Transverse colon (tissue), 4 donors: Measurements from ENCODE around the gene MAP2K6. TPM values are rescaled to one million over a fixed set of nuclear protein-coding genes. Genes with fewer than 3 reads are reported as not detected.

Source experiments
- DNase-seq: peaks from one replicate; pipeline ENCODE4 v3.0.0-alpha.2; 2019
- H3K27ac ChIP-seq, 4 donors: fragments of 200-600 bp; sonication (generic); 2 replicates each; pipeline ENCODE4 v1.5.1; 2016 to 2018; ENCODE audit warnings: inconsistent platforms in 4 of 4
- H3K27me3 ChIP-seq: fragments of 200-600 bp; sonication (generic); 2 replicates; pipeline ENCODE4 v1.5.1; 2017; ENCODE audit warnings: inconsistent platforms
- H3K36me3 ChIP-seq, 4 donors: fragments of 200-600 bp; sonication (generic); 2 replicates each; pipeline ENCODE4 v1.5.1; 2017 to 2019; ENCODE audit warnings: inconsistent platforms in 4 of 4
- H3K4me1 ChIP-seq, 4 donors: fragments of 200-600 bp; sonication (generic); 2 replicates each; pipeline ENCODE4 v1.5.1; 2017 to 2020; ENCODE audit warnings: inconsistent platforms in 4 of 4
- H3K4me3 ChIP-seq, 4 donors: fragments of 200-600 bp; sonication (generic); 1 replicate in 1 of 4; 2 replicates in 3 of 4; pipeline versions ENCODE4 v1.5.1 to v1.6.1; 2017 to 2019; ENCODE audit warnings: inconsistent platforms in 4 of 4
- H3K9me3 ChIP-seq, 2 donors: fragments of 200-600 bp; sonication (generic); 2 replicates each; pipeline ENCODE4 v1.5.1; 2017 to 2019; ENCODE audit warnings: inconsistent platforms in 2 of 2
- EP300 ChIP-seq: sonication (generic); formaldehyde crosslinking; IDR thresholded peaks from one replicate; pipeline ENCODE4 v1.6.1; 2017; ENCODE audit warnings: antibody characterized with exemption, low read depth
- POLR2A ChIP-seq: fragments of 450-650 bp; IDR thresholded peaks from one replicate; pipeline ENCODE4 v1.6.1; 2016; ENCODE audit warnings: antibody characterized with exemption, mild to moderate bottlenecking, moderate library complexity
- POLR2AphosphoS5 ChIP-seq, 3 donors: sonication (generic); formaldehyde crosslinking; IDR thresholded peaks; one replicate each; pipeline ENCODE4 v1.6.1; 2016; ENCODE audit warnings: antibody characterized with exemption in 3 of 3
- WGBS, 2 donors: methylation state at CpG; one replicate each; pipeline ENCODE4 v1.1.5; 2018; ENCODE audit warnings: low coverage in 1 of 2; 5-methylcytosine and 5-hydroxymethylcytosine counted together
- in situ Hi-C, 4 donors: fragments of 200-750 bp; cut with MboI; loops; one replicate each; pipeline versions ENCODE4 v1.15.0 to v1.15.1; 2017; ENCODE audit warnings: low sequenced_read_pairs in 3 of 4, low pct_ligation_motif_present in 1 of 4, low pct_unique_long_range_greater_than_20kb in 1 of 4
- intact Hi-C: fragments of 100-400 bp; cut with DNase I; formaldehyde crosslinking; loops from one replicate; pipeline ENCODE4 v1.15.1; 2023; ENCODE audit warnings: low total_unique reads
- total RNA-seq, 4 donors: library from RNA; depleted of rRNA; stranded (reverse); fragments of >200 nt; gene quantifications; one replicate each; pipeline ENCODE4 v1.1.0, GENCODE V29; 2016
- TF ChIP-seq, protein P1 (sequence below), 5 experiments: fragments of 200-600 bp in 3 of 5; fragments of 450-650 bp in 2 of 5; sonication (generic) in 3 of 5; IDR thresholded peaks; 1 replicate in 2 of 5; 2 replicates in 3 of 5; pipeline ENCODE4 v1.5.1; 2016 to 2017; ENCODE audit warnings: antibody characterized with exemption in 5 of 5, inconsistent platforms in 3 of 5, mild to moderate bottlenecking in 2 of 5, moderate library complexity in 1 of 5

The MAP2K6 gene
- total RNA-seq, 4 donors from 2014 or later: 16.1 to 50.7 (median 45.8) TPM

DNA sequence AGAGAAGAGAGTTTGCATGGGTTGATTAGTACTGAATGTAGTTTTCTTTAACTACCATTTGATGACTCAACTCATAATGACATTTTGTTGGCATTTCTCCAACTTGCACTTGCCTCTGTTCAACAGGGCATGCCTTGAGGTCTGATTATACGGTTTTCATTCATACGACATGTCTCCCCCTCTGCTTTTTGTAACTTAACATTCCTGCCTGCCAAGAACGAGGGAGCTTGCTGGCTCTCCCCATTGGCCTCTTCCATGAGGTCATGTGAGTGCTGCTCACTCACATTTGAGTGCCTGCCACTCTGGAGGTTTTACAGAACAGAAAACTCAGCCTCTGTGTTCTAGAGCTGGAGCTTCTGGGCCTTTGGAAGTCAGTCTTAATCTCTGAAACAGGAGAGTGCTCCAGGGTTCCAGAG lies 19.7 kb downstream of the MAP2K6 start:
- Histone ChIP-seq H3K27ac (peak overlapping the region in 2 of 4 donors; percentile 1 to 46), H3K27me3 (no peaks in the 10 kb centered on the region), H3K4me3 (no peak overlapping the region), H3K36me3 (no peaks in the 10 kb centered on the region), H3K4me1 (peaks cover 7 to 42% (median 14%) of the 10 kb centered on the region in 4 donors), H3K9me3 (no peaks in the 10 kb centered on the region)
- in situ Hi-C loops: no loop called here
- intact Hi-C loops: no loop called here
- TF ChIP-seq, protein P1, sequence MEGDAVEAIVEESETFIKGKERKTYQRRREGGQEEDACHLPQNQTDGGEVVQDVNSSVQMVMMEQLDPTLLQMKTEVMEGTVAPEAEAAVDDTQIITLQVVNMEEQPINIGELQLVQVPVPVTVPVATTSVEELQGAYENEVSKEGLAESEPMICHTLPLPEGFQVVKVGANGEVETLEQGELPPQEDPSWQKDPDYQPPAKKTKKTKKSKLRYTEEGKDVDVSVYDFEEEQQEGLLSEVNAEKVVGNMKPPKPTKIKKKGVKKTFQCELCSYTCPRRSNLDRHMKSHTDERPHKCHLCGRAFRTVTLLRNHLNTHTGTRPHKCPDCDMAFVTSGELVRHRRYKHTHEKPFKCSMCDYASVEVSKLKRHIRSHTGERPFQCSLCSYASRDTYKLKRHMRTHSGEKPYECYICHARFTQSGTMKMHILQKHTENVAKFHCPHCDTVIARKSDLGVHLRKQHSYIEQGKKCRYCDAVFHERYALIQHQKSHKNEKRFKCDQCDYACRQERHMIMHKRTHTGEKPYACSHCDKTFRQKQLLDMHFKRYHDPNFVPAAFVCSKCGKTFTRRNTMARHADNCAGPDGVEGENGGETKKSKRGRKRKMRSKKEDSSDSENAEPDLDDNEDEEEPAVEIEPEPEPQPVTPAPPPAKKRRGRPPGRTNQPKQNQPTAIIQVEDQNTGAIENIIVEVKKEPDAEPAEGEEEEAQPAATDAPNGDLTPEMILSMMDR (IDR thresholded peaks at IDR 0.05): no peak
- TF ChIP-seq POLR2AphosphoS5 (IDR thresholded peaks at IDR 0.05) (peak in 1 of 3 donors; percentile 25), EP300 (no peak), POLR2A (no peak)
- no peak for DNase-seq
- WGBS, 2 donors: 13 to 51% methylated on average over 3 of the region's 3 CpGs

DNA sequence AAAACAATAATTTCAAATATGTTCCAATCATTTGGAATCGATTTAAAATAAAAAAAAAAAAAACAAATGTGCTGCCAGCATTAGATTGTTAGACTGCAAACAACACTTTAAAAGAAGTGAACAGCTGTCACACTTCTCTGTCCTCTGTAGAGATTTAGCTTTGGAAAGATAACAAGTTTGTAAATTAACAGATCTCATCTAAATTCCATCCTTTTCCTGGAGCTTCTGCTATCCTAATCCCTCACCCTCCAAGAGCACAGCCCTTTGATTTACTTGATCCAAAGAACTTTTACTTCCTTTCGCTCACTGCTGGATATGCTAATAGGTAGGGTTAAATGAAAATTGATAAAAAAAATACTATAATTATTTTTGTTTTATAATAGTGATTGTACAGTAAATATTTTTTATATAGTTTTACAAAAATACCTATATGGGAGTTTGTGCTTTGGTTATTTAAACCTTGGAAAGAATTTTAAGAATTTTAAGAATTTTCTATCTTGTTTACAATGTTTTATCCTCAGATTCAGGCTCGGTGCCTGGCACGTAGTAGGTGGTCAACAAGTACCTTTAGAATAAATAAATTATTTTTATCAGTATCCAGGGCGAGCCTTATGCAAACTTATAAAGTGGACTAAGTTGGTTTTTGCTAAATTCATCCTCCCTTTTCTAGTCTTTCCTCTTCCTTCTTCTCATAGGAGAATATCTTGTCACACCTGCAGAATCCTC lies 21.6 kb downstream of the MAP2K6 start:
- DNase-seq: no peak
- 73 to 75% methylated on average over 5 of the region's 5 CpGs for WGBS, 2 donors
- H3K4me3 ChIP-seq: no peak overlapping the region
- intact Hi-C loops (no loop called here), in situ Hi-C loops (no loop called here)
- no peak for TF ChIP-seq POLR2A
- TF ChIP-seq, protein P1 (IDR thresholded peaks at IDR 0.05): no peak
- TF ChIP-seq POLR2AphosphoS5 (IDR thresholded peaks at IDR 0.05): no peak
- no peak for TF ChIP-seq EP300
- peaks cover 0 to 6% (median 0%) of the 10 kb centered on the region in 4 donors for H3K36me3 ChIP-seq
- peaks cover 7 to 26% (median 12%) of the 10 kb centered on the region in 4 donors for H3K4me1 ChIP-seq
- peaks cover 0 to 3% of the 10 kb centered on the region in 2 donors for H3K9me3 ChIP-seq
- no peaks in the 10 kb centered on the region for H3K27me3 ChIP-seq
- no peak overlapping the region for H3K27ac ChIP-seq

DNA sequence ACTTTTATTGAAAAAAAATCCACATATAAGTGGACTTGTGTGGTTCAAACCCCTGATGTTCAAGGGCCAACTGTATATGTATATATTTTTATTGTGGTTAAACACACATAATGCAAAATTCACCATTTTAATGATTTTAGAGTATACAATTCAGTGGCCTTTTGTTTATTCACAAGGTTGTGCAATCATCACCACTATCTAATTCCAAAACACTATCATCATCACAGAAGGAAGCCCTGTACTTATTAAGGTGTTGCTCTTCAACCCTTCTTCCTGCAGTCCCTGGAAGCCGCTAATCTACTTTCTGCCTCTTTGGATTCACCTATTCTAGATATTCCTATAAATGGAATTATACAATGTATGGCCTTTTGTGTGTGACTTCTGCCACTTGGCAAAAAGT lies 23.0 kb downstream of the MAP2K6 start:
- Histone ChIP-seq H3K27ac (no peak overlapping the region), H3K36me3 (peaks cover 0 to 6% (median 0%) of the 10 kb centered on the region in 4 donors), H3K9me3 (peaks cover 0 to 3% of the 10 kb centered on the region in 2 donors), H3K4me3 (no peak overlapping the region), H3K4me1 (peaks cover 11 to 32% (median 16%) of the 10 kb centered on the region in 4 donors), H3K27me3 (no peaks in the 10 kb centered on the region)
- no peak for DNase-seq
- 100% methylated on average over 1 of the region's 1 CpG for WGBS, 2 donors
- no peak for TF ChIP-seq POLR2A
- TF ChIP-seq, protein P1 (IDR thresholded peaks at IDR 0.05): no peak
- TF ChIP-seq POLR2AphosphoS5 (IDR thresholded peaks at IDR 0.05): no peak
- TF ChIP-seq EP300: no peak
- in situ Hi-C loops: no loop called here
- intact Hi-C loops: no loop called here

DNA sequence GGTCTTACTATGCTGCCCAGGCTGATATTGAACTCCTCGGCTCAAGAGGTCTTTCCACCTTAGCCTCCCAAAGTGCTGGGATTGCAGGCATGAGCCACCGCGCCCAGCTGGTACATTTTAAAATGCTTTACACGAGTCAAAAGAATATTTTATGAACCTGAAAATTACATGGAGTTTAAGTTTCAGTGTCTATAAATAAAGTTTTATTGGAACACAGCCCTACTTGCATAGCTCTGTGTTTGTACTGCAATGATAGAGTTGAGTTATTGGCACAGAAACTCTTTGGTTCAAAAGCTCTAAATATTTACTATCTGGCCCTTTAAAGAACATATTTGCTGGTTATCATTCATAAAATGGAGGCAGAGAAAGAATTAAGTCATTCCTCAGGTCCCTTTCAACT lies 24.3 kb downstream of the MAP2K6 start:
- no peak for DNase-seq
- in situ Hi-C loops (no loop called here), intact Hi-C loops (no loop called here)
- peaks cover 6 to 32% (median 24%) of the 10 kb centered on the region in 4 donors for H3K4me1 ChIP-seq
- peaks cover 0 to 6% (median 0%) of the 10 kb centered on the region in 4 donors for H3K36me3 ChIP-seq
- no peak overlapping the region for H3K27ac ChIP-seq
- H3K4me3 ChIP-seq: no peak overlapping the region
- peaks cover 0 to 3% of the 10 kb centered on the region in 2 donors for H3K9me3 ChIP-seq
- no peaks in the 10 kb centered on the region for H3K27me3 ChIP-seq
- TF ChIP-seq POLR2AphosphoS5 (IDR thresholded peaks at IDR 0.05): no peak
- no peak for TF ChIP-seq POLR2A
- WGBS, 2 donors: 58 to 83% methylated on average over 2 to 4 of the region's 4 CpGs
